NCI-H82 treated with DMSO at 0.1 percent for 48 hours (cell line): ENCODE measurements around the gene SIVA1.

Experiments
- DNase-seq: peaks from one replicate; lab custom pipeline; 2025; ENCODE audit not compliant: unreplicated experiment; lab: John Stamatoyannopoulos, UW

The SIVA1 gene

DNA sequence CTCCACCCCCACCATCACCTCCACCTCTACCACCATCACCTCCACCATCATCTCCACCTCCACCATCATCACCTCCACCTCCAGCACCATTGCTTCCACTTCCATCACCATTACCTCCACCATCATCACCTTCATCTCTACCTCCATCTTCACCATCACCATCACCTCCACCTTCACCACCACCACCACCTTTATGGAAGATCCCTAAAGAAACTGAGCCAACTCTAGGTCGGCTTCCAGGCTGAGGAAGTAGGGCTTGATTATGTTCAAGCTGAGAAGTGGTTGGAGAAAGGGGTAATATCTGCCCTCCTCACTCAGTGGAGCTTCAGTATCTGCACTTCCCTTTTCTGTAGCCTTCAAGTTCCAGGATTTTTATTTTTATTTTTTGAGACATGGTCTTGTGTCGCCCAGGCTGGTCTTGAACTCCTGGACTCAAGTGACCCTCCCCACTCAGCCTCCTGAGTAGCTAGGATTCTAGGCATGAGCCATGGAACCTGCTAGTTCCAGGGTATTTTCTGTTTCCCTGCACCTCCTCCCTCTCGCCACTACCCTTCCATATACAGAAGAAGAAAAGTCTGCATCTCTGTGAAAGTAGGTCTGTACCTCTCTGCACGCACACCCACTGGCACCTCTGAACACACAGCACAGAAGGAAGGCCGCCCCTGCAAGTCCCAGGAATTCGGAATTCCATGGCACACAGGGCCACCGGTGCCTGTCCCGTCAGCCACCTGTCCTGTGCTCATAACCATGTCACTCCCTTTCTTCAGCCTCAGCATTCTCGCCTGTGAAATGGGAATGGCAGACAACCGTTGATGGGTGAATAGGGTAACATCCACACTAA is 53.9 kb downstream of the SIVA1 start:
- DNase-seq, result no peak

DNA sequence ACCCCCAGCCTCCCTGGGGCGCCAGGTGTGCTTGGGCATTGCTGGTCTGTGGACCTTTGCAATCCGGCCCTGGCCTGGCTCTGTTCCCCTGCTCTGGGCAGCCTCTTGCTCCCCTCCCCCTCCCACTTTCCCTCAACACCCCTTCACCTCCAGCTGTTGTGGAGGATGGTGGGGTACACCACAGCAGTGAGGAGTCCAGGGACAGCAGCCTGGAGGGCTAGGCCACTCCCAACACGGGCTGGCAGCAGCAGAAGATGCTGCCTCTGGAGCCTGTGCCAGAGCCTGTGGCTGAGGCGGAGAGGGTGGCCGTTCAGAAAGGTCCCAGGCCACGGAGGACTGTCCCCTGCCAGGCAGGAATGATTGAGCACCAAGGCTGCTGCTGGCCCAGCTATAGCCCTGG is 55.5 kb downstream of the SIVA1 start:
- DNase-seq, result no peak
